Sigmoid colon (tissue), 4 donors: ENCODE measurements around the gene CDC42BPB.

Experiments
- EP300 ChIP-seq, 4 donors: sonication (generic); formaldehyde crosslinking; IDR thresholded peaks; one replicate each; pipeline ENCODE4 v1.6.1; 2017; ENCODE audit warnings: antibody characterized with exemption in 4 of 4
- POLR2A ChIP-seq, 2 donors: fragments of 450-650 bp; IDR thresholded peaks; one replicate each; pipeline ENCODE4 v1.6.1; 2016; ENCODE audit warnings: antibody characterized with exemption in 2 of 2, mild to moderate bottlenecking in 2 of 2, moderate library complexity in 2 of 2
- TF ChIP-seq, protein P1 (sequence below), 4 experiments: fragments of 450-650 bp in 3 of 4; fragments of 200-600 bp in 1 of 4; IDR thresholded peaks; one replicate each; pipeline ENCODE4 v1.5.1; 2016 to 2019; ENCODE audit warnings: antibody characterized with exemption in 4 of 4, mild to moderate bottlenecking in 3 of 4, moderate library complexity in 2 of 4

DNA sequence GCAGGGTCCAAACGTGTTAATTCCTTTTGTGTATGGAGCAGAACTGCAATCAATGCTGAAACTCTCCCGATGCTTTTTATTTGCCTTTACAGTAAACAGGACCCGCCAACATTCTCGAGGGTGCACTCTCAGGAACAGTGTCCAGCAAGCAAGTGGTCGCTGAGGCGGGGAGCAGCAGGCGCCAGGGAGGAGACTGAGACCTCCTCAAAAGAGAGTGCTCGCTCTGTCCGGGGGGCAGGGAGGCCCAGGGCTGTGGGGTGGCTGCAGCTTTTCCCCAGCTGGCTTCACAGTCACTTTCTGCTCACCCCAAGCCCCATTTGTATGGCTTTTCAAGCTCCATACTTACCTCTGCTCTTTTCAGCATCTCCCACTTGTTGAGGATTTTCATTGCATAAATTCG lies 49.2 kb downstream of the CDC42BPB start:
- TF ChIP-seq, protein P1, sequence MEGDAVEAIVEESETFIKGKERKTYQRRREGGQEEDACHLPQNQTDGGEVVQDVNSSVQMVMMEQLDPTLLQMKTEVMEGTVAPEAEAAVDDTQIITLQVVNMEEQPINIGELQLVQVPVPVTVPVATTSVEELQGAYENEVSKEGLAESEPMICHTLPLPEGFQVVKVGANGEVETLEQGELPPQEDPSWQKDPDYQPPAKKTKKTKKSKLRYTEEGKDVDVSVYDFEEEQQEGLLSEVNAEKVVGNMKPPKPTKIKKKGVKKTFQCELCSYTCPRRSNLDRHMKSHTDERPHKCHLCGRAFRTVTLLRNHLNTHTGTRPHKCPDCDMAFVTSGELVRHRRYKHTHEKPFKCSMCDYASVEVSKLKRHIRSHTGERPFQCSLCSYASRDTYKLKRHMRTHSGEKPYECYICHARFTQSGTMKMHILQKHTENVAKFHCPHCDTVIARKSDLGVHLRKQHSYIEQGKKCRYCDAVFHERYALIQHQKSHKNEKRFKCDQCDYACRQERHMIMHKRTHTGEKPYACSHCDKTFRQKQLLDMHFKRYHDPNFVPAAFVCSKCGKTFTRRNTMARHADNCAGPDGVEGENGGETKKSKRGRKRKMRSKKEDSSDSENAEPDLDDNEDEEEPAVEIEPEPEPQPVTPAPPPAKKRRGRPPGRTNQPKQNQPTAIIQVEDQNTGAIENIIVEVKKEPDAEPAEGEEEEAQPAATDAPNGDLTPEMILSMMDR (IDR thresholded peaks at IDR 0.05): no peak
- TF ChIP-seq EP300 (IDR thresholded peaks at IDR 0.05): no peak
- no peak for TF ChIP-seq POLR2A (IDR thresholded peaks at IDR 0.05)
